ENCODE data around the gene SCYL3.

DNA sequence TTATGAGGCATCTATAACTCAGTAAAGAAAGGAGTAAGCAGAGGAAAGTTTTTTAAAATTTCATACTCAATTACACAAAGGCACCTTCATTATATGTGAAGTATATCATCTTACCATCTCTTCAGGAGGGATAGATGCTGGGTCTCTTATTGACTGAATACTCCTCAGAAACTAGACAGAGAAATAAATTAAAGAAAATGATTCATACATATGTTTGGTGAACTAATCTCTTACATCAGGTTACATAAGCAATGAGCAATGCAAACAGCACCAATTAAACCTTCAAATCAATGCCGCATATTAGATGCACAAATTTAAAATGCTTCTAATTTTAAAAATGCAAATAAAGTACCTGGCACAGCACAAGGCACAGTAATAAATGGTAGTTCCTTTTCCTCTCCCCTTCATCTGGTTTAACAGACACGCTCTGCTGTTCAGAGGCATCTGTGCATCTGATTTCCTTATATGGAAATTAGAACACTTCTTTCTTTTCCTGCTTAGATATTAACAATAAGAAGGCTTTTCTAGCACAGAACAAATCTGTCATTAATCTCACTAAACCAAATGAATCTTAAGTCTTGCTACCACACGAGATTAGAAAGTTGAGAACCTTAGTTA is 20.0 kb downstream of the SCYL3 start:
- TF ChIP-seq POLR2A (IDR thresholded peaks at IDR 0.05) (no peak), CTCF (IDR thresholded peaks at IDR 0.05) (no peak)
